Activated naive CD4-positive, alpha-beta T cell treated with anti-CD3 and anti-CD28 coated beads, Interleukin-2, amount 10 ng/mL, durations not matched to agents 7 days and 5 days (primary cell): ENCODE data around the gene RANBP6.
"Not testable (repeated sequence)": the region's sequence is repeated elsewhere in the genome, so short reads cannot be mapped to it uniquely, and the experiment has no call there.

Experiments used
- CTCF ChIA-PET: fragments of 350-600 bp; sonication (Branson Sonifier 250); formaldehyde crosslinking; loops from one replicate; lab custom pipeline; 2021; ENCODE audit warnings: antibody characterized with exemption; lab: Charles Lee
- DNase-seq: peaks from one replicate; pipeline ENCODE4 v3.0.0-alpha.2; 2020
- H3K27ac Mint-ChIP-seq: one replicate; pipeline ENCODE4 v1.8.0; 2021; ENCODE audit warnings: mild to moderate bottlenecking, moderate library complexity, mixed read lengths
- H3K27me3 Mint-ChIP-seq: one replicate; pipeline ENCODE4 v1.8.0; 2021; ENCODE audit warnings: mild to moderate bottlenecking, mixed read lengths
- H3K36me3 Mint-ChIP-seq: one replicate; pipeline ENCODE4 v1.8.0; 2021; ENCODE audit warnings: mixed read lengths
- H3K4me1 Mint-ChIP-seq: one replicate; pipeline ENCODE4 v1.8.0; 2021; ENCODE audit warnings: mixed read lengths
- H3K4me3 Mint-ChIP-seq: one replicate; pipeline ENCODE4 v1.8.0; 2021; ENCODE audit warnings: mild to moderate bottlenecking, moderate library complexity, mixed read lengths
- H3K9me3 Mint-ChIP-seq: one replicate; pipeline ENCODE4 v1.8.0; 2021; ENCODE audit warnings: mixed read lengths

Gene RANBP6

GRCh38 chr9:6034954-6035353, 19.5 kb upstream of the RANBP6 start:
- no peaks in the 10 kb centered on the region for H3K4me1 Mint-ChIP-seq
- H3K4me3 Mint-ChIP-seq = no peak overlapping the region
- no peaks in the 10 kb centered on the region for H3K9me3 Mint-ChIP-seq
- H3K36me3 Mint-ChIP-seq = no peaks in the 10 kb centered on the region
- DNase-seq = no peak
- CTCF ChIA-PET = interaction anchor here (1.0 kb wide), 1 partner anchor 11 kb away, joined by 4 read pairs; no protein-coding TSS in a partner anchor
- H3K27me3 Mint-ChIP-seq = peaks cover 30% of the 10 kb centered on the region
- H3K27ac Mint-ChIP-seq = no peak overlapping the region

- Mint-ChIP-seq H3K27ac (no peak overlapping the region), H3K36me3 (no peaks in the 10 kb centered on the region), H3K4me1 (no peaks in the 10 kb centered on the region), H3K4me3 (no peak overlapping the region), H3K27me3 (peaks cover 37% of the 10 kb centered on the region), H3K9me3 (no peaks in the 10 kb centered on the region)
- DNase-seq = no peak
- CTCF ChIA-PET = interaction anchor here (1.1 kb wide), 1 partner anchor 19 kb away, joined by 3 read pairs; no protein-coding TSS in a partner anchor
Observed at GRCh38 chr9:6029604-6030274, 14.3 kb upstream of the RANBP6 start.

GRCh38 chr9:6024035-6024554, 8.7 kb upstream of the RANBP6 start:
- DNase-seq = peak; percentile 40
- H3K4me1 Mint-ChIP-seq = peaks cover 4% of the 10 kb centered on the region
- peaks cover 2% of the 10 kb centered on the region for H3K9me3 Mint-ChIP-seq
- H3K4me3 Mint-ChIP-seq = no peak overlapping the region
- CTCF ChIA-PET = interaction anchor here (0.7 to 1.6 kb wide), 14 partner anchors 9 to 658 kb away, joined by 3 to 10 read pairs (median 4); partner anchors contain the start of genes ERMP1 and RANBP6
- peaks cover 22% of the 10 kb centered on the region for H3K27me3 Mint-ChIP-seq
- H3K36me3 Mint-ChIP-seq = no peaks in the 10 kb centered on the region
- no peak overlapping the region for H3K27ac Mint-ChIP-seq

- peaks cover 39% of the 10 kb centered on the region for H3K4me1 Mint-ChIP-seq
- peaks cover 27% of the 10 kb centered on the region for H3K36me3 Mint-ChIP-seq
- not testable (repeated sequence) for H3K27ac Mint-ChIP-seq, H3K27me3 Mint-ChIP-seq, DNase-seq, H3K4me3 Mint-ChIP-seq, H3K9me3 Mint-ChIP-seq
- CTCF ChIA-PET = interaction anchor here (1.4 to 1.9 kb wide), 2 partner anchors 38 to 130 kb away, joined by 4 to 5 read pairs; no protein-coding TSS in a partner anchor
Observed at GRCh38 chr9:6016975-6017374, 1.6 kb upstream of the RANBP6 start.

- H3K36me3 Mint-ChIP-seq = peaks cover 48% of the 10 kb centered on the region
- H3K27me3 Mint-ChIP-seq = peaks cover 3% of the 10 kb centered on the region
- peak overlapping the region; percentile 89 for H3K4me3 Mint-ChIP-seq
- CTCF ChIA-PET = interaction anchor here (0.8 to 1.9 kb wide), 3 partner anchors 9 to 128 kb away, joined by 3 to 5 read pairs (median 3); no protein-coding TSS in a partner anchor
- peaks cover 3% of the 10 kb centered on the region for H3K9me3 Mint-ChIP-seq
- H3K4me1 Mint-ChIP-seq = peaks cover 53% of the 10 kb centered on the region
- H3K27ac Mint-ChIP-seq = peak overlapping the region; percentile 97
- DNase-seq = no peak
Observed at GRCh38 chr9:6014670-6015270, 654 bp downstream of the RANBP6 start.

- CTCF ChIA-PET = interaction anchor here (0.9 to 1.0 kb wide), 2 partner anchors 123 to 209 kb away, joined by 3 to 5 read pairs; no protein-coding TSS in a partner anchor
- H3K4me1 Mint-ChIP-seq = peaks cover 70% of the 10 kb centered on the region
- peaks cover 49% of the 10 kb centered on the region for H3K36me3 Mint-ChIP-seq
- DNase-seq = peak; percentile 97
- H3K27ac Mint-ChIP-seq = peak overlapping the region; percentile 90
- H3K27me3 Mint-ChIP-seq = no peaks in the 10 kb centered on the region
- peak overlapping the region; percentile 75 for H3K4me3 Mint-ChIP-seq
- H3K9me3 Mint-ChIP-seq = peaks cover 3% of the 10 kb centered on the region
Observed at GRCh38 chr9:6008169-6008979, 7.0 kb downstream of the RANBP6 start.

- Mint-ChIP-seq H3K27ac (peak overlapping the region; percentile 96), H3K4me3 (peak overlapping the region; percentile 91), H3K36me3 (peaks cover 43% of the 10 kb centered on the region), H3K9me3 (no peaks in the 10 kb centered on the region), H3K27me3 (no peaks in the 10 kb centered on the region), H3K4me1 (peaks cover 65% of the 10 kb centered on the region)
- CTCF ChIA-PET = interaction anchor here (0.9 to 1.5 kb wide), 3 partner anchors 121 to 209 kb away, joined by 3 to 5 read pairs (median 5); no protein-coding TSS in a partner anchor
- DNase-seq = peak; percentile 86
Observed at GRCh38 chr9:6007770-6008168, 7.7 kb downstream of the RANBP6 start.

GRCh38 chr9:6007058-6007769, 8.2 kb downstream of the RANBP6 start:
- CTCF ChIA-PET = interaction anchor here (0.6 to 1.5 kb wide), 2 partner anchors 121 to 135 kb away, joined by 3 to 5 read pairs; no protein-coding TSS in a partner anchor

GRCh38 chr9:6006749-6007057, 8.7 kb downstream of the RANBP6 start:
- DNase-seq = no peak
- no peaks in the 10 kb centered on the region for H3K27me3 Mint-ChIP-seq
- H3K4me1 Mint-ChIP-seq = peaks cover 56% of the 10 kb centered on the region
- H3K9me3 Mint-ChIP-seq = no peaks in the 10 kb centered on the region
- peaks cover 37% of the 10 kb centered on the region for H3K36me3 Mint-ChIP-seq
- H3K4me3 Mint-ChIP-seq = peak overlapping the region; percentile 91
- CTCF ChIA-PET = interaction anchor here (0.6 to 1.5 kb wide), 2 partner anchors 120 to 135 kb away, joined by 3 to 5 read pairs; no protein-coding TSS in a partner anchor
- H3K27ac Mint-ChIP-seq = peak overlapping the region; percentile 96

More at GRCh38 chr9:6007058-6007769, 8.2 kb downstream of the RANBP6 start:
- no peaks in the 10 kb centered on the region for H3K9me3 Mint-ChIP-seq
- no peaks in the 10 kb centered on the region for H3K27me3 Mint-ChIP-seq
- peak overlapping the region; percentile 96 for H3K27ac Mint-ChIP-seq
- peaks cover 39% of the 10 kb centered on the region for H3K36me3 Mint-ChIP-seq
- peaks cover 60% of the 10 kb centered on the region for H3K4me1 Mint-ChIP-seq
- peak; percentile 97 for DNase-seq
- peak overlapping the region; percentile 91 for H3K4me3 Mint-ChIP-seq

GRCh38 chr9:6000955-6001354, 14.5 kb downstream of the RANBP6 start:
- DNase-seq = no peak
- CTCF ChIA-PET = interaction anchor here (0.5 kb wide), 1 partner anchor 11 kb away, joined by 4 read pairs; no protein-coding TSS in a partner anchor
- Mint-ChIP-seq H3K4me3 (no peak overlapping the region), H3K4me1 (peaks cover 32% of the 10 kb centered on the region), H3K27me3 (no peaks in the 10 kb centered on the region), H3K27ac (no peak overlapping the region), H3K9me3 (no peaks in the 10 kb centered on the region), H3K36me3 (peaks cover 22% of the 10 kb centered on the region)

GRCh38 chr9:5999443-6000101, 15.9 kb downstream of the RANBP6 start:
- peaks cover 22% of the 10 kb centered on the region for H3K36me3 Mint-ChIP-seq
- DNase-seq = no peak
- H3K9me3 Mint-ChIP-seq = no peaks in the 10 kb centered on the region
- H3K4me3 Mint-ChIP-seq = no peak overlapping the region
- H3K27ac Mint-ChIP-seq = no peak overlapping the region
- no peaks in the 10 kb centered on the region for H3K27me3 Mint-ChIP-seq
- CTCF ChIA-PET = interaction anchor here (1.6 kb wide), 1 partner anchor 113 kb away, joined by 5 read pairs; no protein-coding TSS in a partner anchor
- H3K4me1 Mint-ChIP-seq = peaks cover 27% of the 10 kb centered on the region

GRCh38 chr9:5994493-5994892, 20.9 kb downstream of the RANBP6 start:
- Mint-ChIP-seq H3K4me3 (no peak overlapping the region), H3K9me3 (no peaks in the 10 kb centered on the region), H3K27ac (no peak overlapping the region), H3K27me3 (no peaks in the 10 kb centered on the region), H3K36me3 (peaks cover 5% of the 10 kb centered on the region), H3K4me1 (peaks cover 6% of the 10 kb centered on the region)
- DNase-seq = no peak
- CTCF ChIA-PET = interaction anchor here (0.7 to 1.4 kb wide), 2 partner anchors 11 to 109 kb away, joined by 3 to 4 read pairs; no protein-coding TSS in a partner anchor
